HepG2 (cell line): ENCODE data around the gene UBE2L6. TPM values are rescaled to one million over a fixed set of nuclear protein-coding genes. Genes with fewer than 3 reads are reported as not detected.
A peak's percentile ranks its signal among the peaks of the same experiment; 100 is the strongest.

Experiments used
- ATAD3A ChIP-seq: sonication (generic); formaldehyde crosslinking; IDR thresholded peaks from 2 replicates; pipeline ENCODE4 v1.4.0; 2020; ENCODE audit warnings: missing genetic modification reagents
- CHD4 ChIP-seq: fragments of 200-600 bp; sonication (generic); IDR thresholded peaks from 2 replicates; pipeline ENCODE4 v1.7.0; 2017; ENCODE audit warnings: mild to moderate bottlenecking, low read length, borderline replicate concordance
- ELF4 ChIP-seq: sonication (generic); formaldehyde crosslinking; IDR thresholded peaks from 2 replicates; pipeline ENCODE4 v1.5.0; 2020; ENCODE audit warnings: missing genetic modification reagents, mild to moderate bottlenecking, moderate library complexity, borderline replicate concordance
- HBP1 ChIP-seq: IDR thresholded peaks from 2 replicates; pipeline ENCODE4 v1.6.1; 2016; ENCODE audit warnings: low read depth, control low read depth
- HMGXB3 ChIP-seq: sonication (generic); formaldehyde crosslinking; IDR thresholded peaks from 2 replicates; pipeline ENCODE4 v1.4.0; 2020; ENCODE audit warnings: missing genetic modification reagents, borderline replicate concordance
- KDM2A ChIP-seq: sonication (generic); formaldehyde crosslinking; IDR thresholded peaks from 2 replicates; pipeline ENCODE4 v1.4.0; 2020; ENCODE audit warnings: low read depth, missing genetic modification reagents, borderline replicate concordance
- KDM3A ChIP-seq: IDR thresholded peaks from 2 replicates; pipeline ENCODE4 v1.6.1; 2018; ENCODE audit warnings: low read depth, missing compliant biosample characterization
- SNAPC4 ChIP-seq: sonication (generic); formaldehyde crosslinking; IDR thresholded peaks from 2 replicates; pipeline ENCODE4 v1.4.0; 2020; ENCODE audit warnings: mild to moderate bottlenecking, missing genetic modification reagents
- TMF1 ChIP-seq: sonication (generic); formaldehyde crosslinking; IDR thresholded peaks from 2 replicates; pipeline ENCODE4 v1.8.1; 2022; ENCODE audit warnings: low read depth, missing genetic modification reagents
- ZBTB39 ChIP-seq: sonication (generic); formaldehyde crosslinking; IDR thresholded peaks from 2 replicates; pipeline ENCODE4 v1.5.0; 2020; ENCODE audit warnings: missing genetic modification reagents
- ZFAT ChIP-seq: sonication (generic); formaldehyde crosslinking; conservative IDR thresholded peaks from 2 replicates; pipeline ENCODE4 v1.8.1; 2023; ENCODE audit warnings: missing genetic modification reagents, inconsistent platforms
- ZNF234 ChIP-seq: sonication (generic); formaldehyde crosslinking; conservative IDR thresholded peaks from 2 replicates; pipeline ENCODE4 v1.5.1; 2020; ENCODE audit warnings: mild to moderate bottlenecking, missing genetic modification reagents
- ZNF441 ChIP-seq: sonication (generic); formaldehyde crosslinking; IDR thresholded peaks from 2 replicates; pipeline ENCODE4 v1.7.0; 2021; ENCODE audit warnings: missing genetic modification reagents, borderline replicate concordance
- ZZZ3 ChIP-seq: sonication (generic); formaldehyde crosslinking; IDR thresholded peaks from 2 replicates; pipeline ENCODE4 v1.4.0; 2020; ENCODE audit warnings: missing genetic modification reagents, mild to moderate bottlenecking, borderline replicate concordance
- polyA plus RNA-seq, 8 experiments: library from polyadenylated mRNA; depleted of rRNA in 3 of 8; stranded (reverse) in 7 of 8; unstranded in 1 of 8; fragments of >200 nt; fragmentation: Illumina TruSeq in 4 of 8; extraction: Trizol in 4 of 8; gene quantifications; 2 replicates each; pipeline versions ENCODE4 v1.2.1 to v1.2.3, GENCODE V29; 2011 to 2016; ENCODE audit warnings: low read depth in 4 of 8, missing spikeins in 1 of 8, mixed read lengths in 1 of 8; ENCODE audit not compliant: insufficient read depth in 1 of 8
- total RNA-seq, 5 experiments: library from RNA; depleted of rRNA; stranded (reverse); fragments of >200 nt; fragmentation: Illumina TruSeq; extraction: Trizol; gene quantifications; 2 replicates each; pipeline ENCODE4 v1.2.3, GENCODE V29; 2016; ENCODE audit warnings: low read depth in 1 of 5

The UBE2L6 gene
- total and polyA plus RNA-seq, 2 of the 13 experiments (the other 11 are each of a cell fraction or from before 2014, with no cell fraction given) = 30.3 to 30.4 TPM

GRCh38 chr11:57514538-57515331 is 52.7 kb downstream of the UBE2L6 start (continued):
- TF ChIP-seq ZZZ3 (CRISPR knock-in tag) (no peak), KDM2A (CRISPR knock-in tag) (peak; percentile 24; the same call in 1 of the 2 replicates), SNAPC4 (CRISPR knock-in tag) (peak; percentile 40; the same call in 1 of the 2 replicates), HBP1 (peak; percentile 85; the same call in 1 of the 2 replicates), ZNF234 (CRISPR knock-in tag) (peak; percentile 82; the same call in 1 of the 2 replicates), CHD4 (peak; percentile 83), ZFAT (CRISPR knock-in tag) (no peak), HMGXB3 (CRISPR knock-in tag) (peak; percentile 62), KDM3A (CRISPR knock-in tag) (peak; percentile 79; the same call in 1 of the 2 replicates), ZNF441 (CRISPR knock-in tag) (peak; percentile 32; the same call in 1 of the 2 replicates), ELF4 (CRISPR knock-in tag) (no peak), ZBTB39 (CRISPR knock-in tag) (peak; percentile 8; the same call in 1 of the 2 replicates), ATAD3A (CRISPR knock-in tag) (no peak), TMF1 (CRISPR knock-in tag) (peak; percentile 30; the same call in 1 of the 2 replicates)
